ENCODE data around the gene AATF. TPM values are rescaled to one million over a fixed set of nuclear protein-coding genes. Genes with fewer than 3 reads are reported as not detected.

The AATF gene
- total and polyA plus RNA-seq, 2 of the 8 experiments (the other 6 are each of a cell fraction or from before 2014, with no cell fraction given) = 20.1 to 62.8 TPM

DNA sequence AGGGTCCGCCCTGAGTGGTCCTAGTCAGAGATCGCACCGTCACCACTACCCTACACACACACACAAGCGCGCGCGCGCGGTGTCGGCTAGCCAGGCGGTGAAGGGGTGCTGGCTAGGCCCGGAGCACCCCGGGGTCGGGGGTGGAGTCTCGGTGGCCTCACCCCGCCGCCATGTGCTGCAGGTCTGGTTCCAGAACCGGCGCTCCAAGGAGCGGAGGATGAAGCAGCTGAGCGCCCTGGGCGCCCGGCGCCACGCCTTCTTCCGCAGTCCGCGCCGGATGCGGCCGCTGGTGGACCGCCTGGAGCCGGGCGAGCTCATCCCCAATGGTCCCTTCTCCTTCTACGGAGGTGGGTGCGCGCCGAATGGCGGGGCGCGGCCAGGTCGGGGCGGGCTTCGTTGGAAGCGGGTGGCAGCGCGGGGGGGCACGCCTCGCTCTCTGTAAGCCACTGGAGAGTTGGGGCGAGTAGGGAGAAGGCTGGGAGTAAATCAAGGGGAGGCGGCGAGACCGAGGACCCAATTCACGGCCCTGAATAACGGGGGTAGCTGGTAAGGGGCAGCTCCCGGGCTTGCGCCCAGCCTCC lies 6.6 kb upstream of the AATF start (continued):
- TF ChIP-seq, protein P1, sequence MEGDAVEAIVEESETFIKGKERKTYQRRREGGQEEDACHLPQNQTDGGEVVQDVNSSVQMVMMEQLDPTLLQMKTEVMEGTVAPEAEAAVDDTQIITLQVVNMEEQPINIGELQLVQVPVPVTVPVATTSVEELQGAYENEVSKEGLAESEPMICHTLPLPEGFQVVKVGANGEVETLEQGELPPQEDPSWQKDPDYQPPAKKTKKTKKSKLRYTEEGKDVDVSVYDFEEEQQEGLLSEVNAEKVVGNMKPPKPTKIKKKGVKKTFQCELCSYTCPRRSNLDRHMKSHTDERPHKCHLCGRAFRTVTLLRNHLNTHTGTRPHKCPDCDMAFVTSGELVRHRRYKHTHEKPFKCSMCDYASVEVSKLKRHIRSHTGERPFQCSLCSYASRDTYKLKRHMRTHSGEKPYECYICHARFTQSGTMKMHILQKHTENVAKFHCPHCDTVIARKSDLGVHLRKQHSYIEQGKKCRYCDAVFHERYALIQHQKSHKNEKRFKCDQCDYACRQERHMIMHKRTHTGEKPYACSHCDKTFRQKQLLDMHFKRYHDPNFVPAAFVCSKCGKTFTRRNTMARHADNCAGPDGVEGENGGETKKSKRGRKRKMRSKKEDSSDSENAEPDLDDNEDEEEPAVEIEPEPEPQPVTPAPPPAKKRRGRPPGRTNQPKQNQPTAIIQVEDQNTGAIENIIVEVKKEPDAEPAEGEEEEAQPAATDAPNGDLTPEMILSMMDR (IDR thresholded peaks at IDR 0.05; ENCODE audit: control extremely low read depth in 1 of 3, insufficient read depth in 1 of 3, low read depth in 1 of 3, low read length in 3 of 3) = no peak
- TF ChIP-seq, protein P2, sequence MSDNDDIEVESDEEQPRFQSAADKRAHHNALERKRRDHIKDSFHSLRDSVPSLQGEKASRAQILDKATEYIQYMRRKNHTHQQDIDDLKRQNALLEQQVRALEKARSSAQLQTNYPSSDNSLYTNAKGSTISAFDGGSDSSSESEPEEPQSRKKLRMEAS (IDR thresholded peaks at IDR 0.05) = no peak
- TF ChIP-seq RNF2 (IDR thresholded peaks at IDR 0.05; ENCODE audit: borderline replicate concordance, low read depth, low read length, missing control alignments, poor library complexity, severe bottlenecking) (peak; percentile 71), RXRA (IDR thresholded peaks at IDR 0.05; ENCODE audit: insufficient read depth, low read depth, low read length) (no peak), KDM4A (IDR thresholded peaks at IDR 0.05; ENCODE audit: low read depth, low read length, severe bottlenecking) (peak; percentile 50), RFX5 (IDR thresholded peaks at IDR 0.05; ENCODE audit: borderline replicate concordance, low read depth, low read length) (no peak), POU5F1 (IDR thresholded peaks at IDR 0.05; ENCODE audit: low read depth, low read length) (no peak), SP4 (IDR thresholded peaks at IDR 0.05; ENCODE audit: low read length) (no peak), NANOG (IDR thresholded peaks at IDR 0.05; ENCODE audit: insufficient read depth, low read depth, low read length, poor library complexity, severe bottlenecking) (no peak), TAF1 (IDR thresholded peaks at IDR 0.05; ENCODE audit: low read depth, low read length) (no peak), CBX5 (IDR thresholded peaks at IDR 0.05; ENCODE audit: low read depth, low read length) (no peak), POLR2AphosphoS5 (IDR thresholded peaks at IDR 0.05; ENCODE audit: low read depth, low read length) (no peak), PHF8 (conservative IDR thresholded peaks at IDR 0.05; ENCODE audit: low read depth, low read length) (no peak), POLR2A (IDR thresholded peaks at IDR 0.05; ENCODE audit: control extremely low read depth in 1 of 2, low read depth in 2 of 2, low read length in 2 of 2) (no peak), EZH2 (IDR thresholded peaks at IDR 0.05; ENCODE audit: low read depth, low read length, severe bottlenecking) (peak; percentile 92)
- TF ChIP-seq, protein P3, sequence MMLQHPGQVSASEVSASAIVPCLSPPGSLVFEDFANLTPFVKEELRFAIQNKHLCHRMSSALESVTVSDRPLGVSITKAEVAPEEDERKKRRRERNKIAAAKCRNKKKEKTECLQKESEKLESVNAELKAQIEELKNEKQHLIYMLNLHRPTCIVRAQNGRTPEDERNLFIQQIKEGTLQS (IDR thresholded peaks at IDR 0.05; ENCODE audit: insufficient read depth, low read depth, low read length) = no peak

All from H1 (cell line).